HEK293 (cell line): ENCODE measurements around the gene NEU1.

Source experiments
- CTCF ChIA-PET: fragments of 350-600 bp; formaldehyde crosslinking; extraction: SDS; loops from one replicate; lab custom pipeline; 2021; ENCODE audit warnings: antibody characterized with exemption; lab: Yijun Ruan, JAX
- POLR2A ChIA-PET: fragments of 300-600 bp; formaldehyde crosslinking; extraction: SDS; loops from one replicate; lab custom pipeline; 2020; ENCODE audit warnings: antibody characterized with exemption, inconsistent platforms; lab: Yijun Ruan, JAX
- H3K27ac ChIP-seq: fragments of 200-500 bp; sonication (Bioruptor generic); 2 replicates; pipeline ENCODE4 v1.5.1; 2014; ENCODE audit warnings: low read depth, low read length, control low read depth, inconsistent platforms; ENCODE audit errors: extremely low read depth
- H3K36me3 ChIP-seq, 2 experiments: fragments of 200-500 bp in 1 of 2; sonication (Bioruptor generic) in 1 of 2; 1 replicate in 1 of 2; 2 replicates in 1 of 2; pipeline ENCODE4 v1.5.1; 2014 to 2017; ENCODE audit warnings: inconsistent platforms in 2 of 2, low read length in 2 of 2; ENCODE audit not compliant: control insufficient read depth in 2 of 2, insufficient read depth in 1 of 2
- H3K4me1 ChIP-seq: fragments of 200-500 bp; sonication (Bioruptor generic); 2 replicates; pipeline ENCODE4 v1.5.1; 2014; ENCODE audit warnings: mild to moderate bottlenecking, low read length, inconsistent platforms; ENCODE audit not compliant: control insufficient read depth, insufficient read depth
- H3K4me3 ChIP-seq: 2 replicates; pipeline ENCODE4 v1.5.1; 2011; ENCODE audit warnings: low read depth, mild to moderate bottlenecking, control low read depth, low read length, moderate library complexity
- H3K9me3 ChIP-seq: fragments of 200-500 bp; sonication (Bioruptor generic); 2 replicates; pipeline ENCODE4 v1.5.1; 2014; ENCODE audit warnings: low read depth, low read length, inconsistent platforms; ENCODE audit not compliant: control insufficient read depth, insufficient read depth
- GLI2 ChIP-seq: fragments of 450-650 bp; formaldehyde crosslinking; IDR thresholded peaks from 2 replicates; pipeline ENCODE4; 2017; ENCODE audit warnings: missing biosample characterization, missing genetic modification characterization, low read depth, borderline replicate concordance
- OVOL3 ChIP-seq: fragments of 450-650 bp; formaldehyde crosslinking; IDR thresholded peaks from 2 replicates; pipeline ENCODE4 v1.5.1; 2016; ENCODE audit warnings: missing biosample characterization, missing genetic modification characterization
- RBAK ChIP-seq: fragments of 450-650 bp; formaldehyde crosslinking; IDR thresholded peaks from 2 replicates; pipeline ENCODE4 v1.5.1; 2016; ENCODE audit warnings: missing biosample characterization, missing genetic modification characterization
- SP2 ChIP-seq: fragments of 450-650 bp; formaldehyde crosslinking; IDR thresholded peaks from 2 replicates; pipeline ENCODE4 v1.5.1; 2016; ENCODE audit warnings: missing biosample characterization, missing genetic modification characterization
- SP7 ChIP-seq: fragments of 450-650 bp; formaldehyde crosslinking; IDR thresholded peaks from 2 replicates; pipeline ENCODE4 v1.5.1; 2016; ENCODE audit warnings: missing biosample characterization, missing genetic modification characterization
- TRIM28 ChIP-seq: IDR thresholded peaks from 2 replicates; pipeline ENCODE4 v1.6.1; 2011; ENCODE audit warnings: low read length, control low read depth, borderline replicate concordance
- YY2 ChIP-seq: fragments of 450-650 bp; formaldehyde crosslinking; IDR thresholded peaks from 2 replicates; pipeline ENCODE4 v1.5.1; 2016; ENCODE audit warnings: missing biosample characterization, missing genetic modification characterization
- ZBTB48 ChIP-seq: fragments of 450-650 bp; formaldehyde crosslinking; IDR thresholded peaks from 2 replicates; pipeline ENCODE4 v1.5.1; 2016; ENCODE audit warnings: missing biosample characterization, missing genetic modification characterization
- ZFHX2 ChIP-seq: fragments of 450-650 bp; formaldehyde crosslinking; conservative IDR thresholded peaks from 2 replicates; pipeline ENCODE4 v1.5.1; 2016; ENCODE audit warnings: missing biosample characterization, missing genetic modification characterization
- ZFP3 ChIP-seq: fragments of 450-650 bp; formaldehyde crosslinking; IDR thresholded peaks from 2 replicates; pipeline ENCODE4 v1.5.1; 2016; ENCODE audit warnings: low read depth, missing biosample characterization, missing genetic modification characterization
- ZFP69B ChIP-seq: fragments of 450-650 bp; formaldehyde crosslinking; IDR thresholded peaks from 2 replicates; pipeline ENCODE4 v1.5.1; 2016; ENCODE audit warnings: missing biosample characterization, missing genetic modification characterization
- ZNF10 ChIP-seq: fragments of 450-650 bp; formaldehyde crosslinking; IDR thresholded peaks from 2 replicates; pipeline ENCODE4 v1.5.1; 2017; ENCODE audit warnings: missing biosample characterization, missing genetic modification characterization
- ZNF133 ChIP-seq: fragments of 450-650 bp; formaldehyde crosslinking; IDR thresholded peaks from 2 replicates; pipeline ENCODE4 v1.5.1; 2016; ENCODE audit warnings: missing biosample characterization, missing genetic modification characterization
- ZNF155 ChIP-seq: fragments of 450-650 bp; formaldehyde crosslinking; IDR thresholded peaks from 2 replicates; pipeline ENCODE4 v1.5.1; 2016; ENCODE audit warnings: missing biosample characterization, missing genetic modification characterization
- ZNF184 ChIP-seq: fragments of 450-650 bp; IDR thresholded peaks from 2 replicates; pipeline ENCODE4 v1.5.1; 2018; ENCODE audit warnings: missing biosample characterization, mild to moderate bottlenecking, missing genetic modification characterization
- ZNF292 ChIP-seq: fragments of 450-650 bp; formaldehyde crosslinking; IDR thresholded peaks from 2 replicates; pipeline ENCODE4 v1.5.1; 2016; ENCODE audit warnings: low read depth, missing biosample characterization, missing genetic modification characterization, borderline replicate concordance
- ZNF501 ChIP-seq: fragments of 450-650 bp; formaldehyde crosslinking; IDR thresholded peaks from 2 replicates; pipeline ENCODE4 v1.5.1; 2016; ENCODE audit warnings: missing biosample characterization, missing genetic modification characterization
- ZNF654 ChIP-seq: fragments of 450-650 bp; formaldehyde crosslinking; IDR thresholded peaks from 2 replicates; pipeline ENCODE4 v1.5.1; 2016; ENCODE audit warnings: low read depth, missing biosample characterization, missing genetic modification characterization
- ZNF664 ChIP-seq: fragments of 450-650 bp; formaldehyde crosslinking; IDR thresholded peaks from 2 replicates; pipeline ENCODE4 v1.5.1; 2016; ENCODE audit warnings: missing biosample characterization, missing genetic modification characterization
- ZNF776 ChIP-seq: fragments of 450-650 bp; formaldehyde crosslinking; IDR thresholded peaks from 2 replicates; pipeline ENCODE4 v1.5.0; 2017; ENCODE audit warnings: missing biosample characterization, missing genetic modification characterization, borderline replicate concordance
- ZNF791 ChIP-seq: fragments of 450-650 bp; formaldehyde crosslinking; IDR thresholded peaks from 2 replicates; pipeline ENCODE4 v1.5.1; 2016; ENCODE audit warnings: missing biosample characterization, missing genetic modification characterization
- ZNF830 ChIP-seq: fragments of 450-650 bp; IDR thresholded peaks from 2 replicates; pipeline ENCODE4 v1.5.0; 2018; ENCODE audit warnings: missing biosample characterization, missing genetic modification characterization, low read depth, mild to moderate bottlenecking, moderate library complexity
- ZSCAN16 ChIP-seq: fragments of 450-650 bp; formaldehyde crosslinking; IDR thresholded peaks from 2 replicates; pipeline ENCODE4 v1.5.1; 2016; ENCODE audit warnings: missing biosample characterization, missing genetic modification characterization
- ZSCAN23 ChIP-seq: fragments of 450-650 bp; formaldehyde crosslinking; IDR thresholded peaks from 2 replicates; pipeline ENCODE4 v1.5.1; 2016; ENCODE audit warnings: missing biosample characterization, missing genetic modification characterization
- TF ChIP-seq, protein P1 (sequence below): fragments of 450-650 bp; formaldehyde crosslinking; IDR thresholded peaks from 2 replicates; pipeline ENCODE4 v1.5.1; 2016; ENCODE audit warnings: missing biosample characterization, missing genetic modification characterization
- TF ChIP-seq, protein P2 (sequence below): fragments of 450-650 bp; formaldehyde crosslinking; IDR thresholded peaks from 2 replicates; pipeline ENCODE4 v1.5.1; 2017; ENCODE audit warnings: missing biosample characterization, missing genetic modification characterization
- TF ChIP-seq, protein P3 (sequence below): fragments of 450-650 bp; formaldehyde crosslinking; IDR thresholded peaks from 2 replicates; pipeline ENCODE4 v1.5.1; 2016; ENCODE audit warnings: missing biosample characterization, missing genetic modification characterization
- TF ChIP-seq, protein P4 (sequence below): fragments of 450-650 bp; formaldehyde crosslinking; IDR thresholded peaks from 2 replicates; pipeline ENCODE4 v1.5.1; 2017; ENCODE audit warnings: missing biosample characterization, missing genetic modification characterization
- TF ChIP-seq, protein P5 (sequence below): fragments of 450-650 bp; formaldehyde crosslinking; IDR thresholded peaks from 2 replicates; pipeline ENCODE4 v1.5.1; 2016; ENCODE audit warnings: missing biosample characterization, missing genetic modification characterization
- TF ChIP-seq, protein P6 (sequence below): fragments of 450-650 bp; formaldehyde crosslinking; IDR thresholded peaks from 2 replicates; pipeline ENCODE4 v1.5.1; 2017; ENCODE audit warnings: missing biosample characterization, mild to moderate bottlenecking, missing genetic modification characterization, moderate library complexity

NEU1 gene

DNA sequence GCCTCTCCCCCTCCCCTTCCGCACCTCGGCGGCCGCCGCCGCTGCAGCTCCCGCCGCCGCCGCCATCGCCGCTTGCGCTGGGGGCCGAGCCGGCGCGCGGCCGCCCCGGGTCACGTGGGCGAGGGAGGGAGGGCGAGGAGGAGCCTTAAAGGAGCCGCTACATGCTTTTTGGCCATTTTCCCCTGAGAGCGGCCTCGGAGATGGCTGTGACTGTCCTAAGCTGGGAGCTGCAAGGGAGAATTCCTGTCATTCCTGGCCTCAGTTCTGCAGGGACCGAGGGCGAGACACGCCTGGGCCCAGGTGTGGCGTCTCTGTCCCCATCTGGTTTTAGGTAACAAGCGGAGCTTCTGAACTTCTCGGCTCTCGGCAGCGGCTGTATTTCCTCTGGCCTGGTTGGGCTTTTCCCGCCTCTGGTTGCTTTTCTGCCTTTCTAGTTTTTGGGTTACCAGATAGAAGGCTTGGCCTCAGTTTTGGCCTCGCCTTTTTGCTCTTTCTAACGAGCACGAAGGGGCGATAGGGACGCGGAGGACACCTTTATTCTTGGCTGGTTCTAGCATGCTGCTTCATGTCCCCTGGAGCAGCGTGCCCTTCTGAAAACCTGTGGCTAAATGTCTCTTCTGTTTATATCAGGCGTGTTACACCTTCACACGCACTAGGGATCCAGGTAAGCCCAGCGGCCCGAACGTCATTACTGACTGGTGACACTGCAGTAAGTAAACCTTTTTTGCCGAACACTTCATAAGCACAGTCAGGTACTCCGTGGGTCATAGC, 35.2 kb upstream of the NEU1 start, which contains the start of gene EHMT2:
Gene EHMT2 (minus strand): TSS at position 87 of the 771 bp plus-strand sequence. CDS start 21 bp downstream, at position 66.
- CTCF ChIA-PET: interaction anchor here (0.6 to 3.4 kb wide), 10 partner anchors 8 to 300 kb away, joined by 3 to 16 read pairs (median 4); no protein-coding TSS in a partner anchor
- H3K27ac ChIP-seq: peak within 1 kb of the TSS; percentile 65
- POLR2A ChIA-PET: interaction anchor here (0.6 to 3.1 kb wide), 27 partner anchors 10 to 356 kb away, joined by 3 to 30 read pairs (median 5); partner anchors contain the start of genes ABHD16A, ATF6B, DDAH2 and DDX39B
- TF ChIP-seq SP7 (tag by site-specific recombination): 0 out of 2 replicates have a peak, but pooled peaks have one; percentile 11
- no peak for TF ChIP-seq ZNF133
- no peak for TF ChIP-seq RBAK (tag by site-specific recombination)
- TF ChIP-seq, protein P1, sequence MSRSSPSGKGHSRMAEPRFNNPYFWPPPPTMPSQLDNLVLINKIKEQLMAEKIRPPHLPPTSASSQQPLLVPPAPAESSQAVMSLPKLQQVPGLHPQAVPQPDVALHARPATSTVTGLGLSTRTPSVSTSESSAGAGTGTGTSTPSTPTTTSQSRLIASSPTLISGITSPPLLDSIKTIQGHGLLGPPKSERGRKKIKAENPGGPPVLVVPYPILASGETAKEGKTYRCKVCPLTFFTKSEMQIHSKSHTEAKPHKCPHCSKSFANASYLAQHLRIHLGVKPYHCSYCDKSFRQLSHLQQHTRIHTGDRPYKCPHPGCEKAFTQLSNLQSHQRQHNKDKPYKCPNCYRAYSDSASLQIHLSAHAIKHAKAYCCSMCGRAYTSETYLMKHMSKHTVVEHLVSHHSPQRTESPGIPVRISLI (tag by site-specific recombination): no peak
- TF ChIP-seq, protein P2, sequence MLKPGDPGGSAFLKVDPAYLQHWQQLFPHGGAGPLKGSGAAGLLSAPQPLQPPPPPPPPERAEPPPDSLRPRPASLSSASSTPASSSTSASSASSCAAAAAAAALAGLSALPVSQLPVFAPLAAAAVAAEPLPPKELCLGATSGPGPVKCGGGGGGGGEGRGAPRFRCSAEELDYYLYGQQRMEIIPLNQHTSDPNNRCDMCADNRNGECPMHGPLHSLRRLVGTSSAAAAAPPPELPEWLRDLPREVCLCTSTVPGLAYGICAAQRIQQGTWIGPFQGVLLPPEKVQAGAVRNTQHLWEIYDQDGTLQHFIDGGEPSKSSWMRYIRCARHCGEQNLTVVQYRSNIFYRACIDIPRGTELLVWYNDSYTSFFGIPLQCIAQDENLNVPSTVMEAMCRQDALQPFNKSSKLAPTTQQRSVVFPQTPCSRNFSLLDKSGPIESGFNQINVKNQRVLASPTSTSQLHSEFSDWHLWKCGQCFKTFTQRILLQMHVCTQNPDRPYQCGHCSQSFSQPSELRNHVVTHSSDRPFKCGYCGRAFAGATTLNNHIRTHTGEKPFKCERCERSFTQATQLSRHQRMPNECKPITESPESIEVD (tag by site-specific recombination): no peak
- no peak for TF ChIP-seq ZBTB48 (tag by site-specific recombination)
- no peak for TF ChIP-seq ZNF10
- TF ChIP-seq, protein P3, sequence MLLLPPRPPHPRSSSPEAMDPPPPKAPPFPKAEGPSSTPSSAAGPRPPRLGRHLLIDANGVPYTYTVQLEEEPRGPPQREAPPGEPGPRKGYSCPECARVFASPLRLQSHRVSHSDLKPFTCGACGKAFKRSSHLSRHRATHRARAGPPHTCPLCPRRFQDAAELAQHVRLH (tag by site-specific recombination): no peak
- no peak for TF ChIP-seq ZNF292 (tag by site-specific recombination)
- TF ChIP-seq OVOL3 (tag by site-specific recombination): no peak
- no peak for TF ChIP-seq SP2
- TF ChIP-seq ZNF654: no peak
- TF ChIP-seq TRIM28: 0 out of 2 replicates have a peak, but pooled peaks have one; percentile 10
- TF ChIP-seq ZSCAN16 (tag by site-specific recombination): no peak
- peak; percentile 40; the same call in 1 of the 2 replicates for TF ChIP-seq ZNF501 (tag by site-specific recombination)
- TF ChIP-seq ZNF791 (tag by site-specific recombination): no peak
- no peak for TF ChIP-seq YY2 (tag by site-specific recombination)
- 0 out of 2 replicates have a peak, but pooled peaks have one; percentile 58 for TF ChIP-seq ZFP69B
- no peak for TF ChIP-seq ZNF830 (tag by site-specific recombination)
- TF ChIP-seq ZNF155 (tag by site-specific recombination): no peak
- no peak for TF ChIP-seq ZFHX2 (tag by site-specific recombination)
- TF ChIP-seq GLI2 (tag by site-specific recombination): no peak
- TF ChIP-seq, protein P4, sequence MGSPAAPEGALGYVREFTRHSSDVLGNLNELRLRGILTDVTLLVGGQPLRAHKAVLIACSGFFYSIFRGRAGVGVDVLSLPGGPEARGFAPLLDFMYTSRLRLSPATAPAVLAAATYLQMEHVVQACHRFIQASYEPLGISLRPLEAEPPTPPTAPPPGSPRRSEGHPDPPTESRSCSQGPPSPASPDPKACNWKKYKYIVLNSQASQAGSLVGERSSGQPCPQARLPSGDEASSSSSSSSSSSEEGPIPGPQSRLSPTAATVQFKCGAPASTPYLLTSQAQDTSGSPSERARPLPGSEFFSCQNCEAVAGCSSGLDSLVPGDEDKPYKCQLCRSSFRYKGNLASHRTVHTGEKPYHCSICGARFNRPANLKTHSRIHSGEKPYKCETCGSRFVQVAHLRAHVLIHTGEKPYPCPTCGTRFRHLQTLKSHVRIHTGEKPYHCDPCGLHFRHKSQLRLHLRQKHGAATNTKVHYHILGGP (tag by site-specific recombination): no peak
- TF ChIP-seq ZFP3: no peak
- TF ChIP-seq ZNF664 (tag by site-specific recombination): no peak
- TF ChIP-seq, protein P5, sequence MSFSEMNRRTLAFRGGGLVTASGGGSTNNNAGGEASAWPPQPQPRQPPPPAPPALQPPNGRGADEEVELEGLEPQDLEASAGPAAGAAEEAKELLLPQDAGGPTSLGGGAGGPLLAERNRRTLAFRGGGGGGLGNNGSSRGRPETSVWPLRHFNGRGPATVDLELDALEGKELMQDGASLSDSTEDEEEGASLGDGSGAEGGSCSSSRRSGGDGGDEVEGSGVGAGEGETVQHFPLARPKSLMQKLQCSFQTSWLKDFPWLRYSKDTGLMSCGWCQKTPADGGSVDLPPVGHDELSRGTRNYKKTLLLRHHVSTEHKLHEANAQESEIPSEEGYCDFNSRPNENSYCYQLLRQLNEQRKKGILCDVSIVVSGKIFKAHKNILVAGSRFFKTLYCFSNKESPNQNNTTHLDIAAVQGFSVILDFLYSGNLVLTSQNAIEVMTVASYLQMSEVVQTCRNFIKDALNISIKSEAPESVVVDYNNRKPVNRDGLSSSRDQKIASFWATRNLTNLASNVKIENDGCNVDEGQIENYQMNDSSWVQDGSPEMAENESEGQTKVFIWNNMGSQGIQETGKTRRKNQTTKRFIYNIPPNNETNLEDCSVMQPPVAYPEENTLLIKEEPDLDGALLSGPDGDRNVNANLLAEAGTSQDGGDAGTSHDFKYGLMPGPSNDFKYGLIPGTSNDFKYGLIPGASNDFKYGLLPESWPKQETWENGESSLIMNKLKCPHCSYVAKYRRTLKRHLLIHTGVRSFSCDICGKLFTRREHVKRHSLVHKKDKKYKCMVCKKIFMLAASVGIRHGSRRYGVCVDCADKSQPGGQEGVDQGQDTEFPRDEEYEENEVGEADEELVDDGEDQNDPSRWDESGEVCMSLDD (tag by site-specific recombination): no peak
- TF ChIP-seq, protein P6, sequence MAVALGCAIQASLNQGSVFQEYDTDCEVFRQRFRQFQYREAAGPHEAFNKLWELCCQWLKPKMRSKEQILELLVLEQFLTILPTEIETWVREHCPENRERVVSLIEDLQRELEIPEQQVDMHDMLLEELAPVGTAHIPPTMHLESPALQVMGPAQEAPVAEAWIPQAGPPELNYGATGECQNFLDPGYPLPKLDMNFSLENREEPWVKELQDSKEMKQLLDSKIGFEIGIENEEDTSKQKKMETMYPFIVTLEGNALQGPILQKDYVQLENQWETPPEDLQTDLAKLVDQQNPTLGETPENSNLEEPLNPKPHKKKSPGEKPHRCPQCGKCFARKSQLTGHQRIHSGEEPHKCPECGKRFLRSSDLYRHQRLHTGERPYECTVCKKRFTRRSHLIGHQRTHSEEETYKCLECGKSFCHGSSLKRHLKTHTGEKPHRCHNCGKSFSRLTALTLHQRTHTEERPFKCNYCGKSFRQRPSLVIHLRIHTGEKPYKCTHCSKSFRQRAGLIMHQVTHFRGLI (tag by site-specific recombination): peak; percentile 97
- no peak for TF ChIP-seq ZNF776 (tag by site-specific recombination)
- no peak for TF ChIP-seq ZSCAN23
- TF ChIP-seq ZNF184: no peak

More for the DNA sequence above, 35.2 kb upstream of the NEU1 start, which contains the start of gene EHMT2:
- peaks cover 28 to 35% of the 10 kb centered on the region in 2 experiments for H3K36me3 ChIP-seq
- peaks cover 6% of the 10 kb centered on the region for H3K4me1 ChIP-seq
- H3K9me3 ChIP-seq: no peaks in the 10 kb centered on the region
- H3K4me3 ChIP-seq: peak within 1 kb of the TSS; percentile 94
